IPS-15b (cell line): ENCODE data around the gene NOD1.
"Not testable (repeated sequence)": the region's sequence is repeated elsewhere in the genome, so short reads cannot be mapped to it uniquely, and the experiment has no call there.

Source experiments
- H3K27me3 ChIP-seq: one replicate; pipeline ENCODE4 v1.6.1; 2013; ENCODE audit warnings: low read length; ENCODE audit not compliant: control insufficient read depth, insufficient read depth
- H3K36me3 ChIP-seq: one replicate; pipeline ENCODE4 v1.6.1; 2013; ENCODE audit warnings: low read length; ENCODE audit not compliant: control insufficient read depth, insufficient read depth
- H3K4me1 ChIP-seq: one replicate; pipeline ENCODE4 v1.6.1; 2013; ENCODE audit warnings: mild to moderate bottlenecking, low read length; ENCODE audit not compliant: control insufficient read depth, insufficient read depth
- H3K4me3 ChIP-seq: one replicate; pipeline ENCODE4 v1.5.1; 2013; ENCODE audit warnings: low read depth, low read length
- H3K9ac ChIP-seq: one replicate; pipeline ENCODE4 v1.6.1; 2013; ENCODE audit warnings: low read depth, mild to moderate bottlenecking, low read length
- H3K9me3 ChIP-seq: one replicate; pipeline ENCODE4 v1.6.1; 2013; ENCODE audit warnings: mild to moderate bottlenecking, low read length; ENCODE audit not compliant: control insufficient read depth, insufficient read depth

The NOD1 gene

DNA sequence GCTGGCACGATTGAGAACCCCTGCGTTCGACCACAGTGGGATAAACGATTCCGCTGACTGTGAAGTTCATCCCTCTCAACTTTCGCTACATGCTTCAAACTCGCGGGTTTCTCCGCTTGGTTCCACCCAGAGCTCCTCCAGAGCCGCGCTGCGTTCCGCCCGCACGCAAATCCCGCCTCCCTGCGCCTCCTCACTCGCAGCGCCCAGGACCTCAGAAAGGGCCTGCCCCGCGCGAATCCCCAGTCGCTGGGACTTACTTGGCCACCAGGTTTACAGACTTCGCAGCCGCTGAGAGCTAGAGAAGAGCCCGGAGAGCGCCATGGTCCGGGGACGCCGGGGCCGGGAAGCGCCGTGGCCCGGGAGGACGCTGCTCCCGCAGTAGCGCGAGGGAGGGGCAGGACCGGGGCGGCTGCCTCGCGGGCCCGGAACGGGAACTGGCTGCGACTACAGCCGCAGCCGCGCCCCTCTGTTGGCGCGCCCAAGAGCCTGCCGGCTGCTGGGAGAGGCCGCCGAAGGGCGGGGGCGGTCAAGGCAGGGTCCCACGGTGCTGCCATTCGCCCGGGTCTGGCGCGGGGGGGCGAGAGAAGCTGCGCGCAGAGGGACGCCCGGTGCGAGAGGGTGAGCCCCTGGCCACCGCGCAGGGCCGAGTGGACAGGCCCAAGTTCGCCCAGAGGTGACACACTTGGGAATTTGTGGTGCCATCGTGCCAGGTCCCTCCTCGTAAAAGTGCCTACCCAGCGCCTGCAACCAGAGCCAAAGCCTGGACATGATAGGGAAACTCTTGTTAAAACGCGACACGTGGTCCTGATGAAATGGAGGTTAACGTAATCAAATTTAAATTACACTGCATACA, at the start of gene NOD1:
TSS of gene NOD1 (minus strand) at position 436 of the 853 bp plus-strand sequence. CDS start 21,863 bp downstream, outside the sequence.
- H3K4me3 ChIP-seq, result peak within 1 kb of the TSS; percentile 83
- H3K27me3 ChIP-seq, result peaks cover 7% of the 10 kb centered on the region
- H3K4me1 ChIP-seq, result no peaks in the 10 kb centered on the region
- H3K36me3 ChIP-seq, result no peaks in the 10 kb centered on the region
- H3K9me3 ChIP-seq, result no peaks in the 10 kb centered on the region
- H3K9ac ChIP-seq, result peak within 1 kb of the TSS; percentile 79

DNA sequence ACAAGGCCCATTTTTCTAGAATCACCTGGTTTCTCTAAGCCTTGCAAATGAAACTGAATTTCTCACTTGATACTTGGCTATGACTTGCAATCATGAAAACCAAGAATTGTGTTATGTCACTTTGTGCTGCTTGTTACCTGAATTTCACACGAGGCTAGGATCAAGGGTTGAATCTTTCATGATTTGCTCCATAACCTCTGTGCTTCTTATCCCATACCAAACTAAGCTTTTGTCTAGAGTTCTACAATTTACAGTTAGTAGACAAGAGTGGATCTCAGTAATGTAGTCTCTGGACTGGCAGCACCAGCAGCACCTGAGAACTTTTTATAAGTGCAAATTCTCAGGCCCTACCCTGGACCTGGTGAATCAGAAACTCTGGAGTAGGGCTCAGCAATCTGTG, 48.7 kb upstream of the NOD1 start:
- H3K9ac ChIP-seq, H3K9me3 ChIP-seq, H3K4me3 ChIP-seq, H3K27me3 ChIP-seq, H3K4me1 ChIP-seq, H3K36me3 ChIP-seq: not testable (repeated sequence)

GRCh38 chr7:30526163-30526562, 47.6 kb upstream of the NOD1 start:
- Histone ChIP-seq H3K9ac (no peak overlapping the region), H3K4me3 (no peak overlapping the region), H3K9me3 (no peaks in the 10 kb centered on the region), H3K27me3 (no peaks in the 10 kb centered on the region), H3K4me1 (no peaks in the 10 kb centered on the region), H3K36me3 (no peaks in the 10 kb centered on the region)

DNA sequence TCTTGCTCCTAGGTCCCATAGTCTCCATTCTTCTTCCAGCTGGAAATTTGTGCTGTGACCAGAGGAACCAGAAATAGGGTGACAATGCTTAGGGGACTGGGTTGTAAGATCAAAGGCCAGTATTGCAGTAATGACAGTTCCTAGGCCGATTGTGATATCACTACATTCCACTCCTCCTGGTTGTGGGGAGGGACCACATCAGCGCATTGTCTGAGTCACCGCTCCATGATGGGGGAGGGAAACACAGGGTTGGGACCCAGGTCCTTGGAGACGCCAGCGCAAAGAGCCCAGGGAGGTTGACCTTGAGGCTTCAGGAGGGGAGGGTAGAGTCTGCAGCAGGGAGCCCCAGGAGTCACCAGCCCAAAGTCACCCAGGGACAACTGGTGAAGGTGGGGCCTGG, 46.8 kb upstream of the NOD1 start:
- Histone ChIP-seq H3K4me1 (peaks cover 4% of the 10 kb centered on the region), H3K27me3 (no peaks in the 10 kb centered on the region), H3K9me3 (no peaks in the 10 kb centered on the region), H3K4me3 (no peak overlapping the region), H3K36me3 (no peaks in the 10 kb centered on the region), H3K9ac (no peak overlapping the region)

DNA sequence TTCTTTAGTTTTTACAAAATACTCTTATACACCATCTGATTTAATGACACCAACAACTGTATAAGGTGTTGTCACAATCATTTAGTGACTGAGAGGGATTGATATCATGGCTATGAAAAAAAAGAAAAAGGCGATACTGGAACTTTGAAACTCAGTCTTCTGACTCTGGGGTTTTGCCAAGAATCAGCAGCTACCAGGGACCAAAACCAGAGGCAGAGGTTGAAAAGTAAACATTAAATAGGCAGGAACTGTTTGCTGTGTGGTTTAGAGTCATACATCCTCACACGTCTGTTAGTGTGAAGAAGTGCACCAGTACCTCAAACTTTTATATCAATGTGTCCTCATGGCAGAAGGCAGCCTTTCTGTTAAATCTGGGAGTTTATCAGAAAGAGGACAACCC, 46.0 kb upstream of the NOD1 start:
- Histone ChIP-seq H3K9ac (no peak overlapping the region), H3K9me3 (no peaks in the 10 kb centered on the region), H3K36me3 (no peaks in the 10 kb centered on the region), H3K4me3 (no peak overlapping the region), H3K27me3 (no peaks in the 10 kb centered on the region), H3K4me1 (peaks cover 6% of the 10 kb centered on the region)

GRCh38 chr7:30523466-30523865, 44.9 kb upstream of the NOD1 start:
- no peaks in the 10 kb centered on the region for H3K9me3 ChIP-seq
- H3K27me3 ChIP-seq, result no peaks in the 10 kb centered on the region
- H3K36me3 ChIP-seq, result no peaks in the 10 kb centered on the region
- H3K9ac ChIP-seq, result no peak overlapping the region
- H3K4me1 ChIP-seq, result peaks cover 6% of the 10 kb centered on the region
- no peak overlapping the region for H3K4me3 ChIP-seq

DNA sequence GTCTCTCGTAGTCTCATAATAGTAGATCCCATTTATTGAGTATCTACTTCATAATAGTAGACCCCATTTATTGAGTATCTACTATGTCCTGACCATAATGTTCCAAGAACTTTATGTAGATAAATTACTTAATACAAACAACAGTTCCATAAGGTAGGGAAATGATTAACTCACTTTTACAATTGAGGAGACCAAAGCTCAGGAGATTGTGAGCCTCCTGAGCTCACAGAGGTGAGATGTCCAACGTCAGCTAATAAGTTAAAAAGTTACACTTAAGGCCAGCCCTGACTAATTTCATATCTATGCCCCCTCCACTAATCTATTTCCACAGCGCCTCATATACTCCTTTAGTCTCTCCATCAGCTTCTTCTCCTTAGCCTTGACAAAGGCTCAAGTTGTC, 43.6 kb upstream of the NOD1 start:
- Histone ChIP-seq H3K4me1 (peaks cover 6% of the 10 kb centered on the region), H3K9ac (no peak overlapping the region), H3K27me3 (no peaks in the 10 kb centered on the region), H3K36me3 (no peaks in the 10 kb centered on the region), H3K4me3 (no peak overlapping the region), H3K9me3 (no peaks in the 10 kb centered on the region)

GRCh38 chr7:30521532-30521931, 42.9 kb upstream of the NOD1 start:
- no peak overlapping the region for H3K4me3 ChIP-seq
- peaks cover 6% of the 10 kb centered on the region for H3K4me1 ChIP-seq
- H3K9ac ChIP-seq, result no peak overlapping the region
- no peaks in the 10 kb centered on the region for H3K9me3 ChIP-seq
- no peaks in the 10 kb centered on the region for H3K36me3 ChIP-seq
- no peaks in the 10 kb centered on the region for H3K27me3 ChIP-seq

GRCh38 chr7:30519122-30519521, 40.5 kb upstream of the NOD1 start:
- H3K27me3 ChIP-seq, result no peaks in the 10 kb centered on the region
- no peak overlapping the region for H3K4me3 ChIP-seq
- H3K36me3 ChIP-seq, result no peaks in the 10 kb centered on the region
- H3K9me3 ChIP-seq, result no peaks in the 10 kb centered on the region
- H3K4me1 ChIP-seq, result peaks cover 6% of the 10 kb centered on the region
- no peak overlapping the region for H3K9ac ChIP-seq

DNA sequence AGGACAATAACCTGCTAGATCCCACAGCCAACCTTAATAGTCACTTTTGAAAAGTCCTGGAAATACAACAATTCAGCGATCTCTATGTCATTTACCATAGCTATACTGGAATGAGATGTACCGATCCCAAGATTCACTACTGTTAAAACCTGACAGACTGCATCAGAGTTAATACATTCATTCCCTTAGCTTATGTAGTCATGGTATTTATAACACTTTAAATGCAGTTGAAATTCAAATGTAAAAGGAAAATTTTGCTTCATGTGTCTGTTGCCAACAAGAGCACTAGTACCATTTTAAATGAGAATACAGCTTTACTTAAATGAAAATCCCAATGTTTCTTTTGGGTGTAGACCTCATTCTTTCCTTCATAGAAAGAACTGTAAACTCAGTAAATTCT, 37.2 kb upstream of the NOD1 start:
- Histone ChIP-seq H3K9ac (no peak overlapping the region), H3K36me3 (no peaks in the 10 kb centered on the region)

DNA sequence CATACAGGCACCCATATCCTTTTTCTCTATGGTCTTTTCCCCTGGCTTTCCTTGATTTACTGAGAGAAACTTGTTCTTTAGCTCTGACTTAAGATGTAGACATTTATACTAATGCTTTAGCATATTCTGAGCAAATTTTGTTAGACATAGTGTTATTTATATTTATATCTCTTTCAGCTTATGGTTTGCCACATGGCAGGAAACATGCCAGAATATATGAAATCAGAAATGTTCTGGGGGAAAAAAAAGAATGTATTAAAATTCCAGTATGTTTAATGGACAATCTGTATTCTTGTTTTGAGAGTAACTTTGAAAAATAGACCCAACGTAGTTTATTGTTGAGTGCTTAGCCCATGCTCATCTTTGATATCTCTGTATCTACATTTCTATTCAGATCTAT, 36.2 kb upstream of the NOD1 start:
- no peak overlapping the region for H3K4me3 ChIP-seq
- no peaks in the 10 kb centered on the region for H3K4me1 ChIP-seq
- no peak overlapping the region for H3K9ac ChIP-seq
- no peaks in the 10 kb centered on the region for H3K36me3 ChIP-seq
- H3K27me3 ChIP-seq, result no peaks in the 10 kb centered on the region
- H3K9me3 ChIP-seq, result no peaks in the 10 kb centered on the region

More for the DNA sequence above, 37.2 kb upstream of the NOD1 start:
- no peak overlapping the region for H3K4me3 ChIP-seq
- peaks cover 5% of the 10 kb centered on the region for H3K4me1 ChIP-seq
- no peaks in the 10 kb centered on the region for H3K27me3 ChIP-seq
- no peaks in the 10 kb centered on the region for H3K9me3 ChIP-seq

- no peaks in the 10 kb centered on the region for H3K4me1 ChIP-seq
- H3K27me3 ChIP-seq, result no peaks in the 10 kb centered on the region
- H3K36me3 ChIP-seq, result no peaks in the 10 kb centered on the region
- no peak overlapping the region for H3K4me3 ChIP-seq
- H3K9ac ChIP-seq, result no peak overlapping the region
- H3K9me3 ChIP-seq, result no peaks in the 10 kb centered on the region
These were observed 35.6 kb upstream of the NOD1 start for GRCh38 chr7:30514177-30514576.
